HepG2 (cell line): Measurements from ENCODE around the gene A4GNT. TPM values are rescaled to one million over a fixed set of nuclear protein-coding genes. Genes with fewer than 3 reads are reported as not detected.

Experiments
- BRD4 ChIP-seq: sonication (generic); formaldehyde crosslinking; IDR thresholded peaks from 2 replicates; pipeline ENCODE4 v1.4.0; 2020; ENCODE audit warnings: missing genetic modification reagents
- CTCF ChIP-seq: sonication (generic); formaldehyde crosslinking; IDR thresholded peaks from 2 replicates; pipeline ENCODE4 v1.5.0; 2020; ENCODE audit warnings: mild to moderate bottlenecking, missing genetic modification reagents, moderate library complexity
- HDAC2 ChIP-seq: sonication (generic); formaldehyde crosslinking; IDR thresholded peaks from 2 replicates; pipeline ENCODE4 v1.4.0; 2020; ENCODE audit warnings: missing genetic modification reagents
- JUN ChIP-seq: sonication (generic); formaldehyde crosslinking; IDR thresholded peaks from 2 replicates; pipeline ENCODE4 v1.4.0; 2020; ENCODE audit warnings: mild to moderate bottlenecking, missing genetic modification reagents
- KLF13 ChIP-seq: sonication (generic); formaldehyde crosslinking; IDR thresholded peaks from 2 replicates; pipeline ENCODE4 v1.4.0; 2020; ENCODE audit warnings: mild to moderate bottlenecking, missing genetic modification reagents
- NFIB ChIP-seq: sonication (generic); formaldehyde crosslinking; IDR thresholded peaks from 2 replicates; pipeline ENCODE4 v1.9.0; 2021; ENCODE audit warnings: missing genetic modification reagents, mild to moderate bottlenecking, borderline replicate concordance
- RBM39 ChIP-seq: fragments of 200-400 bp; formaldehyde crosslinking; IDR thresholded peaks from one replicate; pipeline ENCODE4 v1.6.1; 2018; ENCODE audit warnings: antibody characterized with exemption, mild to moderate bottlenecking, low read depth, low read length; ENCODE audit not compliant: poor library complexity, severe bottlenecking
- RFXAP ChIP-seq: sonication (generic); formaldehyde crosslinking; IDR thresholded peaks from 2 replicates; pipeline ENCODE4 v1.4.0; 2020; ENCODE audit warnings: missing genetic modification reagents, borderline replicate concordance
- SP2 ChIP-seq: sonication (generic); formaldehyde crosslinking; IDR thresholded peaks from 2 replicates; pipeline ENCODE4 v1.5.1; 2020; ENCODE audit warnings: mild to moderate bottlenecking, missing genetic modification reagents
- ZBTB7A ChIP-seq: sonication (generic); formaldehyde crosslinking; IDR thresholded peaks from 2 replicates; pipeline ENCODE4 v1.8.0; 2022; ENCODE audit warnings: mild to moderate bottlenecking, missing genetic modification reagents
- ZFP90 ChIP-seq: sonication (generic); formaldehyde crosslinking; IDR thresholded peaks from 2 replicates; pipeline ENCODE4 v1.8.0; 2022; ENCODE audit warnings: missing genetic modification reagents, mild to moderate bottlenecking, inconsistent platforms, borderline replicate concordance
- ZKSCAN8 ChIP-seq: IDR thresholded peaks from 2 replicates; pipeline ENCODE4 v1.6.1; 2016; ENCODE audit warnings: borderline replicate concordance, missing genetic modification reagents, missing compliant biosample characterization
- ZNF562 ChIP-seq: sonication (generic); formaldehyde crosslinking; IDR thresholded peaks from 2 replicates; pipeline ENCODE4 v1.8.0; 2022; ENCODE audit warnings: missing genetic modification reagents, borderline replicate concordance
- ZNF574 ChIP-seq: sonication (generic); formaldehyde crosslinking; IDR thresholded peaks from 2 replicates; pipeline ENCODE4 v1.4.0; 2020; ENCODE audit warnings: missing genetic modification reagents
- ZNF598 ChIP-seq: sonication (generic); formaldehyde crosslinking; IDR thresholded peaks from 2 replicates; pipeline ENCODE4 v1.5.1; 2020; ENCODE audit warnings: mild to moderate bottlenecking, missing genetic modification reagents, borderline replicate concordance
- ZNF768 ChIP-seq: sonication (generic); formaldehyde crosslinking; IDR thresholded peaks from 2 replicates; pipeline ENCODE4 v1.4.0; 2020; ENCODE audit warnings: missing genetic modification reagents
- ZSCAN21 ChIP-seq: sonication (generic); formaldehyde crosslinking; IDR thresholded peaks from 2 replicates; pipeline ENCODE4 v1.8.0; 2022; ENCODE audit warnings: mild to moderate bottlenecking, missing genetic modification reagents, moderate library complexity, borderline replicate concordance
- polyA plus RNA-seq, 8 experiments: library from polyadenylated mRNA; depleted of rRNA in 3 of 8; stranded (reverse) in 7 of 8; unstranded in 1 of 8; fragments of >200 nt; fragmentation: Illumina TruSeq in 4 of 8; extraction: Trizol in 4 of 8; gene quantifications; 2 replicates each; pipeline versions ENCODE4 v1.2.1 to v1.2.3, GENCODE V29; 2011 to 2016; ENCODE audit warnings: low read depth in 4 of 8, missing spikeins in 1 of 8, mixed read lengths in 1 of 8; ENCODE audit not compliant: insufficient read depth in 1 of 8
- total RNA-seq, 5 experiments: library from RNA; depleted of rRNA; stranded (reverse); fragments of >200 nt; fragmentation: Illumina TruSeq; extraction: Trizol; gene quantifications; 2 replicates each; pipeline ENCODE4 v1.2.3, GENCODE V29; 2016; ENCODE audit warnings: low read depth in 1 of 5
- TF ChIP-seq, protein P1 (sequence below): sonication (generic); formaldehyde crosslinking; IDR thresholded peaks from 2 replicates; pipeline ENCODE4 v1.4.0; 2020; ENCODE audit warnings: low read depth, missing genetic modification reagents
- TF ChIP-seq, protein P2 (sequence below): sonication (generic); formaldehyde crosslinking; IDR thresholded peaks from 2 replicates; pipeline ENCODE4 v1.4.0; 2020; ENCODE audit warnings: mild to moderate bottlenecking, missing genetic modification reagents

A4GNT gene
- total and polyA plus RNA-seq, 2 of the 13 experiments (the other 11 are each of a cell fraction or from before 2014, with no cell fraction given), result not detected

DNA sequence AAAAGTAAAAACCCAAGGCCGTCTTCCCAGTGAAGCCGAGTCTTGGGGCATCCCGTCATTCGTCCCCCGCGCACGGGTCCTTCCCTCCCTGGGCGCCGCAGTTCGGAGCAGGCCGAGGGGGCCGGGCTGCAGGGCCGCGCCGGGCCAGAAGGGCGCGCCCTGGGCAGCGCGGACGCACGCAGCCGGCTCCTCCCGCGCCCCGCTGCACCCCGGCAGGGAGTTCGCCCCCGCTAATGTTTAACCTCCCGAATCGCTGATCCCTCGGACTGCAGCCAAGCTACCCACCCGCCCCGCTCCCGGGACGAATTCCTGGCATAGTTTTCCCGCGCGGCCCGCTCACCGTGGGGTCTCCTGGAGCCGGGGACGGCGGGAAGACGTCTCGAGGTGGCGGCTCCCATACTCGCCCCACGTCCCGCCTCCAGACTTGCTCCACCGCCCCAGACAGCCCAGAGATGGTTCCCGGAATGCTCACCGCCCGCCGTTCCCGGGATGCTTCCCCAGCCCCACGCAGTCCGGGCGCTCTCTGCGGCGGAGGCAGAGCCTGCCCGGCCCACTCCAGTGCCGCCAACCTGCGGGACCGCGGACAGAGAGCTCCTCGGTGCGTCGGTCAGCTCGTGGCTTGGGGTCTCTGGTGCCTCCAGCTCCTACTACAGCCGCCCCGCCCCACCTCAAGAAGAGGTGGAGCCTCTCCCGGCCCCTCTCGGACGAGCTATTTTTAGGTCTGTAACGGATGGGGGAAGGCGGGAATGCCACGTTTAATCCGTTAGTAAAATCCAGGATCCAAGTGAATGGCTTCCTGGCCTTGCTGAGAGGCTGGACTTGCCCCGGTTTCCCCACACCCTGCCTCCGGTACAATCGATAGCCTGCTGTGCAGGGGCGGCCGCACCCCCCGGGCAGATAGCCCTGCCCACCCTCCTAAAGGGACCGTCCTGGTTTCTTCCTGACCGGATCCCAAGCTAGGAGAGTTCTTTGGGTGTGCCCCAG is 16.9 kb downstream of the A4GNT start, which contains the start of gene DZIP1L (continued):
- TF ChIP-seq ZKSCAN8 (CRISPR knock-in tag) (no peak), ZNF562 (CRISPR knock-in tag) (no peak), HDAC2 (CRISPR knock-in tag) (no peak), ZNF574 (CRISPR knock-in tag) (peak; percentile 90), RBM39 (no peak), RFXAP (CRISPR knock-in tag) (no peak), BRD4 (no peak), ZSCAN21 (CRISPR knock-in tag) (peak; percentile 44; the same call in 1 of the 2 replicates), ZBTB7A (no peak), CTCF (CRISPR knock-in tag) (peak; percentile 58; the same call in 1 of the 2 replicates), ZFP90 (CRISPR knock-in tag) (peak; percentile 74; the same call in 1 of the 2 replicates), SP2 (no peak), NFIB (CRISPR knock-in tag) (no peak), KLF13 (CRISPR knock-in tag) (no peak), JUN (CRISPR knock-in tag) (no peak), ZNF768 (peak; percentile 59; the same call in 1 of the 2 replicates), ZNF598 (CRISPR knock-in tag) (0 out of 2 replicates have a peak, but pooled peaks have one; percentile 31)
- TF ChIP-seq, protein P1, sequence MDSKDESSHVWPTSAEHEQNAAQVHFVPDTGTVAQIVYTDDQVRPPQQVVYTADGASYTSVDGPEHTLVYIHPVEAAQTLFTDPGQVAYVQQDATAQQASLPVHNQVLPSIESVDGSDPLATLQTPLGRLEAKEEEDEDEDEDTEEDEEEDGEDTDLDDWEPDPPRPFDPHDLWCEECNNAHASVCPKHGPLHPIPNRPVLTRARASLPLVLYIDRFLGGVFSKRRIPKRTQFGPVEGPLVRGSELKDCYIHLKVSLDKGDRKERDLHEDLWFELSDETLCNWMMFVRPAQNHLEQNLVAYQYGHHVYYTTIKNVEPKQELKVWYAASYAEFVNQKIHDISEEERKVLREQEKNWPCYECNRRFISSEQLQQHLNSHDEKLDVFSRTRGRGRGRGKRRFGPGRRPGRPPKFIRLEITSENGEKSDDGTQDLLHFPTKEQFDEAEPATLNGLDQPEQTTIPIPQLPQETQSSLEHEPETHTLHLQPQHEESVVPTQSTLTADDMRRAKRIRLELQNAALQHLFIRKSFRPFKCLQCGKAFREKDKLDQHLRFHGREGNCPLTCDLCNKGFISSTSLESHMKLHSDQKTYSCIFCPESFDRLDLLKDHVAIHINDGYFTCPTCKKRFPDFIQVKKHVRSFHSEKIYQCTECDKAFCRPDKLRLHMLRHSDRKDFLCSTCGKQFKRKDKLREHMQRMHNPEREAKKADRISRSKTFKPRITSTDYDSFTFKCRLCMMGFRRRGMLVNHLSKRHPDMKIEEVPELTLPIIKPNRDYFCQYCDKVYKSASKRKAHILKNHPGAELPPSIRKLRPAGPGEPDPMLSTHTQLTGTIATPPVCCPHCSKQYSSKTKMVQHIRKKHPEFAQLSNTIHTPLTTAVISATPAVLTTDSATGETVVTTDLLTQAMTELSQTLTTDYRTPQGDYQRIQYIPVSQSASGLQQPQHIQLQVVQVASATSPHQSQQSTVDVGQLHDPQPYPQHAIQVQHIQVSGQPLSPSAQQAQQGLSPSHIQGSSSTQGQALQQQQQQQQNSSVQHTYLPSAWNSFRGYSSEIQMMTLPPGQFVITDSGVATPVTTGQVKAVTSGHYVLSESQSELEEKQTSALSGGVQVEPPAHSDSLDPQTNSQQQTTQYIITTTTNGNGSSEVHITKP (CRISPR knock-in tag), result peak; percentile 62; the same call in 1 of the 2 replicates
- TF ChIP-seq, protein P2, sequence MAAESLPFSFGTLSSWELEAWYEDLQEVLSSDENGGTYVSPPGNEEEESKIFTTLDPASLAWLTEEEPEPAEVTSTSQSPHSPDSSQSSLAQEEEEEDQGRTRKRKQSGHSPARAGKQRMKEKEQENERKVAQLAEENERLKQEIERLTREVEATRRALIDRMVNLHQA (CRISPR knock-in tag), result no peak
